Sigmoid colon (tissue), 4 donors: ENCODE data around the gene SPRY2.

ENCODE experiments used
- CTCF ChIP-seq, 4 experiments: fragments of 450-650 bp in 3 of 4; fragments of 200-600 bp in 1 of 4; IDR thresholded peaks; one replicate each; pipeline ENCODE4 v1.5.1; 2016 to 2019; ENCODE audit warnings: antibody characterized with exemption in 4 of 4, mild to moderate bottlenecking in 3 of 4, moderate library complexity in 2 of 4
- POLR2A ChIP-seq, 2 donors: fragments of 450-650 bp; IDR thresholded peaks; one replicate each; pipeline ENCODE4 v1.6.1; 2016; ENCODE audit warnings: antibody characterized with exemption in 2 of 2, mild to moderate bottlenecking in 2 of 2, moderate library complexity in 2 of 2
- POLR2AphosphoS5 ChIP-seq, 4 donors: sonication (generic); formaldehyde crosslinking; IDR thresholded peaks; one replicate each; pipeline ENCODE4 v1.6.1; 2017; ENCODE audit warnings: antibody characterized with exemption in 4 of 4

- TF ChIP-seq CTCF (IDR thresholded peaks at IDR 0.05) (no peak), POLR2A (IDR thresholded peaks at IDR 0.05) (no peak), POLR2AphosphoS5 (IDR thresholded peaks at IDR 0.05) (no peak)
Measured at GRCh38 chr13:80309926-80310325, 31.0 kb downstream of the SPRY2 start.
